HepG2 (cell line): Measurements from ENCODE around the gene SP5.

Experiments
- ETV6 ChIP-seq: sonication (generic); formaldehyde crosslinking; conservative IDR thresholded peaks from 2 replicates; pipeline ENCODE4 v1.4.0; 2020; ENCODE audit warnings: missing genetic modification reagents
- MXI1 ChIP-seq: IDR thresholded peaks from 3 replicates; pipeline ENCODE4 v1.6.1; 2012; ENCODE audit warnings: low read depth, low read length, inconsistent platforms, borderline replicate concordance
- NR2C2 ChIP-seq: sonication (generic); formaldehyde crosslinking; IDR thresholded peaks from 2 replicates; pipeline ENCODE4 v1.4.0; 2020; ENCODE audit warnings: missing genetic modification reagents, mild to moderate bottlenecking, moderate library complexity, borderline replicate concordance
- SP1 ChIP-seq, 2 experiments: fragments of 450-650 bp in 1 of 2; sonication (generic) in 1 of 2; formaldehyde crosslinking in 1 of 2; IDR thresholded peaks; 2 replicates each; pipeline versions ENCODE4 v1.4.0 to v1.6.1; 2016 to 2020; ENCODE audit warnings: missing genetic modification reagents in 1 of 2
- SP2 ChIP-seq: sonication (generic); formaldehyde crosslinking; IDR thresholded peaks from 2 replicates; pipeline ENCODE4 v1.5.1; 2020; ENCODE audit warnings: mild to moderate bottlenecking, missing genetic modification reagents
- ZFP37 ChIP-seq: sonication (generic); formaldehyde crosslinking; IDR thresholded peaks from 2 replicates; pipeline ENCODE4 v1.4.0; 2020; ENCODE audit warnings: missing genetic modification reagents, borderline replicate concordance

GRCh38 chr2:170694316-170694715 is 20.8 kb upstream of the SP5 start:
- TF ChIP-seq ZFP37 (CRISPR knock-in tag) (no peak), SP1 (IDR thresholded peaks at IDR 0.05) (no peak), SP1 (CRISPR knock-in tag; IDR thresholded peaks at IDR 0.05) (no peak), SP2 (CRISPR knock-in tag) (no peak), ETV6 (CRISPR knock-in tag) (no peak), MXI1 (no peak), NR2C2 (CRISPR knock-in tag) (no peak)
